AG10803 (cell line): ENCODE data around the gene CPLX3.
A peak's percentile ranks its signal among the peaks of the same experiment; 100 is the strongest.

Source experiments
- DNase-seq: peaks from one replicate; pipeline ENCODE4 v3.0.0; 2010; ENCODE audit warnings: low read depth
- H3K4me3 ChIP-seq: 2 replicates; pipeline ENCODE4 v1.5.1; 2011; ENCODE audit warnings: mild to moderate bottlenecking, low read length, control low read depth
- CTCF ChIP-seq: conservative IDR thresholded peaks from 2 replicates; pipeline ENCODE4 v1.5.1; 2011; ENCODE audit warnings: mild to moderate bottlenecking, low read length, control low read depth, inconsistent platforms

CPLX3 gene

GRCh38 chr15:74845581-74845980 lies 19.2 kb downstream of the CPLX3 start:
- H3K4me3 ChIP-seq = no peak overlapping the region
- DNase-seq = no peak

GRCh38 chr15:74847432-74847831 lies 21.0 kb downstream of the CPLX3 start:
- no peak for DNase-seq
- no peak for TF ChIP-seq CTCF
- no peak overlapping the region for H3K4me3 ChIP-seq

More at GRCh38 chr15:74845581-74845980, 19.2 kb downstream of the CPLX3 start:
- TF ChIP-seq CTCF = no peak

GRCh38 chr15:74850393-74850792 lies 24.0 kb downstream of the CPLX3 start:
- H3K4me3 ChIP-seq = no peak overlapping the region
- no peak for DNase-seq
- TF ChIP-seq CTCF = no peak

- DNase-seq = no peak
- no peak for TF ChIP-seq CTCF
- H3K4me3 ChIP-seq = no peak overlapping the region
Measured at GRCh38 chr15:74851960-74852359, 25.5 kb downstream of the CPLX3 start.

GRCh38 chr15:74854453-74855022 lies 28.1 kb downstream of the CPLX3 start:
- TF ChIP-seq CTCF = no peak
- DNase-seq = no peak
- H3K4me3 ChIP-seq = no peak overlapping the region

GRCh38 chr15:74855857-74856256 lies 29.4 kb downstream of the CPLX3 start:
- no peak overlapping the region for H3K4me3 ChIP-seq
- DNase-seq = peak; percentile 6
- TF ChIP-seq CTCF = no peak

GRCh38 chr15:74856537-74856936 lies 30.1 kb downstream of the CPLX3 start:
- no peak for DNase-seq
- no peak overlapping the region for H3K4me3 ChIP-seq
- no peak for TF ChIP-seq CTCF
